Subcutaneous abdominal adipose tissue (tissue), 5 donors: ENCODE results near the gene SAMD4A.

Source experiments
- H3K27ac ChIP-seq: one replicate; pipeline ENCODE4 v1.7.0; 2013; ENCODE audit warnings: low read depth, mild to moderate bottlenecking, inconsistent platforms, low read length, moderate library complexity
- H3K27me3 ChIP-seq, 5 donors: one replicate each; pipeline ENCODE4 v1.7.0; 2013; ENCODE audit warnings: low read length in 5 of 5, inconsistent platforms in 1 of 5; ENCODE audit not compliant: control insufficient read depth in 5 of 5, insufficient read depth in 4 of 5
- H3K36me3 ChIP-seq, 5 donors: one replicate each; pipeline ENCODE4 v1.7.0; 2013; ENCODE audit warnings: low read length in 5 of 5; ENCODE audit not compliant: control insufficient read depth in 5 of 5, insufficient read depth in 5 of 5
- H3K4me1 ChIP-seq, 5 donors: one replicate each; pipeline ENCODE4 v1.7.0; 2013; ENCODE audit warnings: low read length in 5 of 5, mild to moderate bottlenecking in 3 of 5, moderate library complexity in 1 of 5; ENCODE audit not compliant: control insufficient read depth in 5 of 5, insufficient read depth in 5 of 5
- H3K4me3 ChIP-seq, 5 donors: one replicate each; pipeline ENCODE4 v1.7.0; 2013; ENCODE audit warnings: low read length in 5 of 5, low read depth in 1 of 5
- H3K9ac ChIP-seq, 5 donors: one replicate each; pipeline ENCODE4 v1.7.0; 2013; ENCODE audit warnings: low read length in 5 of 5, mild to moderate bottlenecking in 4 of 5, moderate library complexity in 3 of 5
- H3K9me3 ChIP-seq, 5 donors: one replicate each; pipeline ENCODE4 v1.7.0; 2013; ENCODE audit warnings: low read length in 5 of 5; ENCODE audit not compliant: control insufficient read depth in 5 of 5
- donor health status: healthy.
- donor health status: healthy.
- donor health status: healthy.
- donor health status: healthy.
- donor health status: healthy.

Gene SAMD4A

DNA sequence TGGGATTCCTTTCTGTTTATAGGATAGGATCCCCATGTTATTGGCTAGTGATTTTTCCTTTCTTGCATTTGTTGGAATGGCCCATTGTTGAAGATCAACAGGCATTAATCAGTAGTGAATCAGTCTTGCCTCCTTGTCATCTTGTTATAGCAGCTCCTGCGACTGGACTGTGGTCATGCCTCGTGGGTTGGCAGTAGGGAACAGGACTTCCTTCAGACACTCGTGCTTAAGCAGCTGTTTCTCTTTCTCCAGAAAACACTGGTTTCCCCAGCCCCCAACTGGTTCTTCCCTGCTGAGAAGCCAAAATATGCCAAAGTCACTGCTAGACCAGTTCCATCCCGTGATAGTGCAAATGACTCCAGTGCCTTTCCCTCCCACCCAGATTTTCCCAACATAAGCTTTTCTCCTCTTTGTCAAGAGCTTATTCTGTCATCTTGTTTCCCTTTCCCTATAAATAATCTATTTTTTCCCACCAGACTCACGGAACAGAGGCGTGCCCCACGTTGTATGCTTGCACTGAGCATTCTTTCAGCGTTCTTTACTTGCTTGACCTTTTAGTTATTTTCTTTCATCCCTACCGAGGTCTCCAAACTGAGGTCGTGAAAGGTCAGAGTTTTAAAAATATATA lies 83.5 kb downstream of the SAMD4A start:
- H3K27me3 ChIP-seq, result no peaks in the 10 kb centered on the region
- H3K9ac ChIP-seq, result peak overlapping the region in 4 of 5 donors; percentile 5 to 92 (median 28)
- H3K36me3 ChIP-seq, result no peaks in the 10 kb centered on the region
- H3K27ac ChIP-seq, result peak overlapping the region; percentile 99
- H3K9me3 ChIP-seq, result no peaks in the 10 kb centered on the region
- peak overlapping the region in 3 of 5 donors; percentile 12 to 27 (median 17) for H3K4me3 ChIP-seq
- H3K4me1 ChIP-seq, result peaks cover 16 to 75% (median 65%) of the 10 kb centered on the region in 5 donors

DNA sequence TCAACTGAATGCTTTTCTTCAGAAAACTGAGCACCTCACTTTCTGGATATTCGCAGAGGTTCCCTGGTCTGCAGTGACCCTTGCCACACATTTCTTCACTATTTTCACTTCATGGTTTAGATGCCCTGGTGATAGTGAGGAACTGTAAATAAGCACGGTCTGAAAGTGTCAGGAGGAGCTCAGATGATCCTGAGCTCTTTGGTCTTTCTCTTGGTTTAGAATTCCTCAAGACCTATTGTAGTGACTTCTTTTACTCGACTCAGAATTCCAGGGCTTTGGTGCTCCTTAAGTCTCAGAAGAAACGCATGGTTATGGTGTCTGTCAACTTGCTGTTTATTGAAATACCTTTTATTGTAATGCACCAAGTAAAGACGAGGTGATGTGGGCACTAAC lies 84.0 kb downstream of the SAMD4A start:
- Histone ChIP-seq H3K9me3 (no peaks in the 10 kb centered on the region), H3K27me3 (no peaks in the 10 kb centered on the region), H3K4me3 (peak overlapping the region in 3 of 5 donors; percentile 12 to 27 (median 17)), H3K4me1 (peaks cover 14 to 74% (median 64%) of the 10 kb centered on the region in 5 donors), H3K27ac (peak overlapping the region; percentile 99), H3K36me3 (no peaks in the 10 kb centered on the region), H3K9ac (peak overlapping the region in 4 of 5 donors; percentile 5 to 92 (median 28))

GRCh38 chr14:54651649-54652048 lies 84.7 kb downstream of the SAMD4A start:
- Histone ChIP-seq H3K27ac (peak overlapping the region; percentile 99), H3K4me1 (peaks cover 13 to 68% (median 57%) of the 10 kb centered on the region in 5 donors), H3K36me3 (no peaks in the 10 kb centered on the region), H3K4me3 (peak overlapping the region in 2 of 5 donors; percentile 29 to 33), H3K9ac (peak overlapping the region; percentile 38 to 92 (median 61)), H3K9me3 (no peaks in the 10 kb centered on the region), H3K27me3 (no peaks in the 10 kb centered on the region)

DNA sequence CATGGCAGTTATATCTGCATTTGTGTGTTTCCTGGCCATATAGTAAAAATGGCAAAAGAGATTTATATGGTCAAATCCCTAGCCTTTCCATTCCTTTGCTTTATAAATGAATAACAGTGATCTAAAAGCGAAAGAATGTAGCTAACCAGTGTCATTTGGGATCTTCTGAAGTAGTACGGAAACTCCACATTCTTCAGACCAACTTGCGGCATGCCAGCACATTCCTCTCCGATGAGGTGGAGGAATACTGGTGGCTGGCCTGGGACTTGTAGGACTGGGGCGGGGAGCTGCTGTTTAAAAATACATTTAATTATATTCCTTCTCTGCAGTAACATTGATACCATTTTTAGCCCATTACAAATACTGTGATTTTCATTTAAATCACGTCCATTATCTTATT lies 85.3 kb downstream of the SAMD4A start:
- Histone ChIP-seq H3K9ac (peak overlapping the region; percentile 40 to 92 (median 81)), H3K27ac (peak overlapping the region; percentile 99), H3K9me3 (no peaks in the 10 kb centered on the region), H3K4me1 (peaks cover 13 to 68% (median 57%) of the 10 kb centered on the region in 5 donors), H3K27me3 (no peaks in the 10 kb centered on the region), H3K4me3 (peak overlapping the region in 4 of 5 donors; percentile 33 to 59 (median 55)), H3K36me3 (no peaks in the 10 kb centered on the region)

DNA sequence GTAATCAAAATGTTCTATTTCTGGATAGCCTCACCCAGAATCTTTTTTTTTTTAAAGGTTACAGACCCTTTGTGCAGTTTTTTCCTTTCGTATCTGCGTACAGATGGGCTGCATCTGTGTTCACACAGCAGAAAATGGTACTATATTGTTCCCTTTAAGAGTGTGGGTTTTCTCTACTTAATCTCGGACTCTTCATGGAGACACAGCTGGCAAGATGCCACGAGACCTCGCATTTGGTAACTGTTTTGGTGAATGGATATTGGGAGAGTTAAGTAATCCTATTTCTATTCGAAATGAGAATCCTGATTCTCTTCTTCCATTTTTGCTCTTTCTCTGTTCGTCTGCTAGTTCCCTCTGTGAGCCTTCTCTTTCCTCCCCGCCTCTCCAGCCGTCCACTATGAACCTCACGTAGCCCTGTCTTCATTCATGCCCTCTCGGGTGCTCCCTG lies 85.7 kb downstream of the SAMD4A start:
- Histone ChIP-seq H3K27me3 (no peaks in the 10 kb centered on the region), H3K4me3 (peak overlapping the region; percentile 50 to 59 (median 56)), H3K27ac (peak overlapping the region; percentile 99), H3K36me3 (no peaks in the 10 kb centered on the region), H3K9ac (peak overlapping the region; percentile 65 to 92 (median 81)), H3K4me1 (peaks cover 13 to 68% (median 57%) of the 10 kb centered on the region in 5 donors), H3K9me3 (no peaks in the 10 kb centered on the region)

DNA sequence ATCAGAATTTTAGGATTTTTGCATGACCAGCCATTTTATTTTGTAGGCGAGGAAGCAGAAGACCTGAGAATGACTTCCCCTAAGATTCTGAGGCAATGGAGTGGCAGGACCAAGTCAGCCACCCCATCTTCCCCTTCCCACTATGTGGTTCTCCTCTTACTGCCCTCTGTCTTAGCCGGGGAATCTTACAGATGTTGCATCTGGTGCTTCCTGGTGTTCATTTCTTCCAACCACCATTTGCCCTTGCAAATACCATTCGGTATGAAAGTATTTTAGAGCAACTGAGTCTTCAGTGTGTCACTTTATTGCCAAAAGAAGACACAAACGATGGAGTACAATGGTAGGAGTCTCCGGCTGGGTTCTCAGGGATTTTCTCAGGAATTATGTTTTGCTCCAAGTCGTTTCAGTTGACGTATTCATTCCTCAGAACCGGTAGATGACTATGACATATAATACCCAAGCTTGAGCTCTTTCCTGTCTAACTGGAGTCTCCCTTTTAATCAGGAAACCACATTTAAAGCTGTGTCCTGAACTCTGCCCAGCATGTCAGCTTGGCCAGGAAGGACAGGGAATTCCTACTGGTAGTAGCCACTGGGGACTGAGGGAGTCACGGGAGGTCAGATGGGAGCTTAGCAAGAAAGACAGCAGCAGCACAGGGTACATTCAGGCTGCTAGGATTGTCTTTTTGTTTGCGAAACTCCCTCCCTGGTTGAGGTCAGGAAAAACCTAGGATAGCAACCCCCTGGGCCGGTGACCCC lies 87.0 kb downstream of the SAMD4A start:
- no peaks in the 10 kb centered on the region for H3K9me3 ChIP-seq
- no peaks in the 10 kb centered on the region for H3K36me3 ChIP-seq
- peak overlapping the region; percentile 18 to 59 (median 44) for H3K4me3 ChIP-seq
- H3K27me3 ChIP-seq, result no peaks in the 10 kb centered on the region
- peaks cover 13 to 66% (median 50%) of the 10 kb centered on the region in 5 donors for H3K4me1 ChIP-seq
- H3K9ac ChIP-seq, result peak overlapping the region; percentile 57 to 92 (median 67)
- peak overlapping the region; percentile 99 for H3K27ac ChIP-seq

GRCh38 chr14:54654605-54655004 lies 87.7 kb downstream of the SAMD4A start:
- Histone ChIP-seq H3K4me1 (peaks cover 13 to 67% (median 50%) of the 10 kb centered on the region in 5 donors), H3K27ac (peak overlapping the region; percentile 99), H3K9ac (peak overlapping the region in 4 of 5 donors; percentile 21 to 76 (median 63)), H3K4me3 (no peak overlapping the region), H3K9me3 (no peaks in the 10 kb centered on the region), H3K36me3 (no peaks in the 10 kb centered on the region), H3K27me3 (no peaks in the 10 kb centered on the region)

DNA sequence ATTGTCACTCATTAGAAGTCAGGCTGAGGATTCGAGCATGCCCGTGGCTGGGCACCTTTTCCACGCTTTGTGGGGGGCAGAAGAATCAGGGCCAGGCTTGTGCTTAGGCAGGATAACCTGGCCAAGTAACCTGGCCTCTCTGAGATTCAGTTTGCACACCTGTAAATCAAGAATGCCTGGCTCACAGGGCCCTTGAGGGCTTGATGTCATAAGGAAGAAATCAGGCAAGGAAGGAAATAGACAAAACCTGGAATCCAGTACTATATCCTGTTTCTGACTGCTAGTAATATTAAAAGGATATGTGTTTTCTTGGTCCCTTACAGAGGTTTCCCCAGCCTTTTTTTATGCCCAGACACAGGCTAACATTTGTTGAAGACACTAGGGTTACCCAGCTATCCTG lies 91.9 kb downstream of the SAMD4A start:
- Histone ChIP-seq H3K4me1 (peaks cover 5 to 34% (median 23%) of the 10 kb centered on the region in 5 donors), H3K4me3 (no peak overlapping the region), H3K9ac (no peak overlapping the region), H3K27ac (peak overlapping the region; percentile 4), H3K9me3 (no peaks in the 10 kb centered on the region), H3K27me3 (no peaks in the 10 kb centered on the region), H3K36me3 (peaks cover 0 to 2% (median 0%) of the 10 kb centered on the region in 5 donors)

DNA sequence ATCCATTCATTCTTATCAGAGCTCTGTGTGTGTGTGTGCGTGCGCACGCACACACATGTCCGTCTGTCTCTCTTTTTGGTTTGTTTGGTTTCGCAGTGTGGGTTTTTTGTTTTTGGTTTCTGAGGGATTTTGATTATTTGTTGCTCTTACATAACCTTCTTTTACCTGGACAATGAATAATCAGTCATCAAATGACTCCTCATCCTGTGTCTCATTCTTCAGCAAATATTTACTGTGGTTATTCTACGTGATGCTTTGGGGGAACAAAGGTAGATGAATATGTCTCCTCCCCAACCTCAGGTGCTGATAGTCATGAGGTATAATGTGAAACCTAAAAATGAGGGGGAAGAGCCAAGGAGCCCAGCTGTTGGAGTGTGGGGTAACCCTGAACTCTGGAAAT lies 92.4 kb downstream of the SAMD4A start:
- H3K27ac ChIP-seq, result no peak overlapping the region
- H3K9me3 ChIP-seq, result no peaks in the 10 kb centered on the region
- H3K4me3 ChIP-seq, result no peak overlapping the region
- peaks cover 0 to 2% (median 0%) of the 10 kb centered on the region in 5 donors for H3K36me3 ChIP-seq
- no peaks in the 10 kb centered on the region for H3K27me3 ChIP-seq
- peaks cover 3 to 29% (median 17%) of the 10 kb centered on the region in 5 donors for H3K4me1 ChIP-seq
- no peak overlapping the region for H3K9ac ChIP-seq

- no peaks in the 10 kb centered on the region for H3K27me3 ChIP-seq
- H3K4me3 ChIP-seq, result no peak overlapping the region
- H3K4me1 ChIP-seq, result peaks cover 0 to 21% (median 9%) of the 10 kb centered on the region in 5 donors
- no peaks in the 10 kb centered on the region for H3K9me3 ChIP-seq
- H3K27ac ChIP-seq, result no peak overlapping the region
- H3K36me3 ChIP-seq, result peaks cover 0 to 3% (median 0%) of the 10 kb centered on the region in 5 donors
- H3K9ac ChIP-seq, result no peak overlapping the region
These were observed 93.7 kb downstream of the SAMD4A start for GRCh38 chr14:54660604-54661111.
